SK-N-SH treated with all-trans-retinoic acid at 6 μM for 48 hours (cell line): ENCODE data around the gene QRFP.

Source experiments
- BACH2 ChIP-seq: fragments of 250-450 bp; sonication (Bioruptor Pico); IDR thresholded peaks from 2 replicates; pipeline ENCODE4 v1.9.0; 2021; ENCODE audit warnings: mild to moderate bottlenecking, borderline replicate concordance
- PPARA ChIP-seq: fragments of 250-450 bp; sonication (Bioruptor Pico); IDR thresholded peaks from 2 replicates; pipeline ENCODE4 v1.5.0; 2020; ENCODE audit warnings: mild to moderate bottlenecking, borderline replicate concordance
- RARB ChIP-seq: fragments of 250-450 bp; sonication (Bioruptor Pico); IDR thresholded peaks from 2 replicates; pipeline ENCODE4 v1.8.0; 2021; ENCODE audit warnings: mild to moderate bottlenecking, moderate library complexity

DNA sequence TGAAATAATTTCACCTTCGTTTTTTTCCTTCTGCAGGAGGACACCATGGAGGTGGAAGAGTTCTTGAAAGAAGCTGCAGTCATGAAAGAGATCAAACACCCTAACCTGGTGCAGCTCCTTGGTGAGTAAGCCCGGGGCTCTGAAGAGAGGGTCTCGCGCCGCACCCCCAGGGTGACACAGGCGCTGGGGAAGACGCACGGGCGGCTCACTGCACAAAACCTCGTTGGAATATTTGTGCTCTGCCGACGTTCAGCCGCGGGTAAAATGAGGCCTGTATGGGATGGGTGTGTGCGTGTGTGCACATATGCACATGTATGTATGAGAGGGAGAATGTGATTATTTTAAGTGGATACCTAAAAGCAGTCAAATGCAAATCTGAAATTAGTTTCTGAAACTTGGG, 24.5 kb downstream of the QRFP start:
- TF ChIP-seq BACH2 (CRISPR knock-in tag) (no peak), RARB (no peak), PPARA (CRISPR knock-in tag) (no peak)
